Measurements from ENCODE around the gene GSTM5.
"Not testable (repeated sequence)": the region's sequence is repeated elsewhere in the genome, so short reads cannot be mapped to it uniquely, and the experiment has no call there.

Gene GSTM5

GRCh38 chr1:109704173-109704572 is 7.9 kb upstream of the GSTM5 start:
- Histone ChIP-seq H3K9ac (ENCODE audit: low read length) (no peak overlapping the region), H3K36me3 (ENCODE audit: control insufficient read depth, low read depth, low read length) (no peaks in the 10 kb centered on the region), H3K9me3 (ENCODE audit: control insufficient read depth, low read depth, low read length) (no peaks in the 10 kb centered on the region), H3K27ac (ENCODE audit: low read length) (no peak overlapping the region), H3K4me3 (ENCODE audit: low read length) (no peak overlapping the region), H3K4me1 (ENCODE audit: control insufficient read depth, low read depth, low read length) (no peaks in the 10 kb centered on the region), H3K27me3 (ENCODE audit: control insufficient read depth, insufficient read depth, low read length) (no peaks in the 10 kb centered on the region)

DNA sequence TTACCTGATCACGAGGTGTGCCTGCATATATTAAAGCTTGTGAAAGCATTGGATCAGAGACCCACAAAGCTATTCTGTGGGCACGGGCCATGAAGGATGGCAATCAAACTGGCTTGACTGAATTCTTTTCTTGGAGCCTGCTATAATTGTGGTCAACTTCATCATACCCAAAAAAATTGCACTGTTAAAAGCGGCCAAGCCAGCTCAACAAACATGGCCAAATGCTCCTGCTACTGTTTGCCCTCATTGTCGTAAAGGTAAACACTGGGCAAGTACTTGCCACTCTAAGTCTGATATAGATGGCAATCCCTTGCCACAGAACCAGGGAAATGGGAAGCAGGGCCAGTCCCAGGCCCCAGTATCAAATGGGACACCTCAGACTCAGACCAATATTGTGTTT is 6.6 kb upstream of the GSTM5 start:
- Histone ChIP-seq H3K36me3 (ENCODE audit: control insufficient read depth, low read depth, low read length) (no peaks in the 10 kb centered on the region), H3K4me3 (ENCODE audit: low read length) (no peak overlapping the region), H3K27ac (ENCODE audit: low read length) (no peak overlapping the region), H3K9me3 (ENCODE audit: control insufficient read depth, low read depth, low read length) (no peaks in the 10 kb centered on the region), H3K9ac (ENCODE audit: low read length) (no peak overlapping the region), H3K27me3 (ENCODE audit: control insufficient read depth, insufficient read depth, low read length) (no peaks in the 10 kb centered on the region), H3K4me1 (ENCODE audit: control insufficient read depth, low read depth, low read length) (no peaks in the 10 kb centered on the region)

DNA sequence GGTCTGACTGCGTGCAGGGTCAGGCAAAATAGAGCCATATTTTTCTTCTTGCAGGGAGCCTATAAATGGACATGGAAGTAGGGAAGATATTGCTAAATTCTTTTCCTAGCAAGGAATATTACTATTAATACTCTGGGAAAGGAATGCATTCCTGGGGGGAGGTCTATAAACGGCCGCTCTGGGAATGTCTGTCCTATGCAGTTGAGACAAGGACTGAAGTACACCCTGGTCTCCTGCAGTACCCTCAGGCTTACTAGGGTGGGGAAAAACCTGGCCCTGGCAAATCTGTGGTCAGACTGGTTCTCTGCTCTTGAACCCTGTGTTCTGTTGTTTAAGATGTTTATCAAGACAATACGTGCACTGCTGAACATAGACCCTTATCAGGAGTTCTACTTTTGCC is 3.1 kb upstream of the GSTM5 start:
- not testable (repeated sequence) for H3K9ac ChIP-seq (ENCODE audit: low read length); H3K4me1 ChIP-seq (ENCODE audit: control insufficient read depth, low read depth, low read length); H3K27ac ChIP-seq (ENCODE audit: low read length); H3K27me3 ChIP-seq (ENCODE audit: control insufficient read depth, insufficient read depth, low read length); H3K36me3 ChIP-seq (ENCODE audit: control insufficient read depth, low read depth, low read length); H3K4me3 ChIP-seq (ENCODE audit: low read length); H3K9me3 ChIP-seq (ENCODE audit: control insufficient read depth, low read depth, low read length)

GRCh38 chr1:109709822-109710221 is 2.2 kb upstream of the GSTM5 start:
- H3K4me1 ChIP-seq (ENCODE audit: control insufficient read depth, low read depth, low read length); H3K9ac ChIP-seq (ENCODE audit: low read length); H3K27me3 ChIP-seq (ENCODE audit: control insufficient read depth, insufficient read depth, low read length); H3K36me3 ChIP-seq (ENCODE audit: control insufficient read depth, low read depth, low read length); H3K9me3 ChIP-seq (ENCODE audit: control insufficient read depth, low read depth, low read length); H3K4me3 ChIP-seq (ENCODE audit: low read length); H3K27ac ChIP-seq (ENCODE audit: low read length): not testable (repeated sequence)

- Histone ChIP-seq H3K27ac (ENCODE audit: low read length) (no peak overlapping the region), H3K27me3 (ENCODE audit: control insufficient read depth, insufficient read depth, low read length) (no peaks in the 10 kb centered on the region), H3K36me3 (ENCODE audit: control insufficient read depth, low read depth, low read length) (no peaks in the 10 kb centered on the region), H3K4me3 (ENCODE audit: low read length) (no peak overlapping the region), H3K9me3 (ENCODE audit: control insufficient read depth, low read depth, low read length) (no peaks in the 10 kb centered on the region), H3K4me1 (ENCODE audit: control insufficient read depth, low read depth, low read length) (no peaks in the 10 kb centered on the region), H3K9ac (ENCODE audit: low read length) (no peak overlapping the region)
Measured at GRCh38 chr1:109712321-109712864, 342 bp downstream of the GSTM5 start.

GRCh38 chr1:109713636-109714035 is 1.6 kb downstream of the GSTM5 start:
- H3K27ac ChIP-seq (ENCODE audit: low read length), result no peak overlapping the region
- no peaks in the 10 kb centered on the region for H3K36me3 ChIP-seq (ENCODE audit: control insufficient read depth, low read depth, low read length)
- no peak overlapping the region for H3K4me3 ChIP-seq (ENCODE audit: low read length)
- no peak overlapping the region for H3K9ac ChIP-seq (ENCODE audit: low read length)
- H3K27me3 ChIP-seq (ENCODE audit: control insufficient read depth, insufficient read depth, low read length), result no peaks in the 10 kb centered on the region
- H3K9me3 ChIP-seq (ENCODE audit: control insufficient read depth, low read depth, low read length), result no peaks in the 10 kb centered on the region
- H3K4me1 ChIP-seq (ENCODE audit: control insufficient read depth, low read depth, low read length), result no peaks in the 10 kb centered on the region

DNA sequence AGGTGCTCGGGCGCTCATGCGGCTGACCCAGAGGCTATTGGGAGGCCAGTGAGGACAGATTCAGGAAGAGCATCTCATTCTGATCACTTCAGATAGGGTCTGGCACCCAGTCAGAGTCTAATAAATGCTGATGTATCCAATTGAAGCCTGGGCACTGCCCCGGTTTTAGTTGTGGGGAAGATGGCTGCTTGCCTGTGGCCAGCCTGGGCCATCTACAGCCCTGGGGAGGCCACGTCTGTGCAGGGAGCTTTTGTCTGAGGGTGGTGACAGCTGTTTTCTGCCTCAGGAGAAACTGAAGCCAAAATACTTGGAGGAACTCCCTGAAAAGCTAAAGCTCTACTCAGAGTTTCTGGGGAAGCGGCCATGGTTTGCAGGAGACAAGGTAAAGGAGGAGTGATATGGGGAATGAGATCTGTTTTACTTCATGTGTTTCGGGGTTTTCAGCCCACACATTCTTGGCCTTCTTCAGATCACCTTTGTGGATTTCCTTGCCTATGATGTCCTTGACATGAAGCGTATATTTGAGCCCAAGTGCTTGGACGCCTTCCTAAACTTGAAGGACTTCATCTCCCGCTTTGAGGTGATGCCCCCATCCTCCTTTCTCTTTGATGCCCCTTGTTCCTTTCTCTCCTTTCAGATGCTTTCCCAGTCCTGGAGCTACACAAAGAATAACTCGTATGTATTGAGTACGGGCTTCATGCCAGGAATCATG is 2.8 kb downstream of the GSTM5 start:
- H3K36me3 ChIP-seq (ENCODE audit: control insufficient read depth, low read depth, low read length), result no peaks in the 10 kb centered on the region
- no peaks in the 10 kb centered on the region for H3K9me3 ChIP-seq (ENCODE audit: control insufficient read depth, low read depth, low read length)
- no peak overlapping the region for H3K4me3 ChIP-seq (ENCODE audit: low read length)
- no peaks in the 10 kb centered on the region for H3K27me3 ChIP-seq (ENCODE audit: control insufficient read depth, insufficient read depth, low read length)
- H3K4me1 ChIP-seq (ENCODE audit: control insufficient read depth, low read depth, low read length), result no peaks in the 10 kb centered on the region
- H3K27ac ChIP-seq (ENCODE audit: low read length), result no peak overlapping the region
- no peak overlapping the region for H3K9ac ChIP-seq (ENCODE audit: low read length)

GRCh38 chr1:109716121-109716520 is 4.1 kb downstream of the GSTM5 start:
- Histone ChIP-seq H3K27ac (ENCODE audit: low read length) (no peak overlapping the region), H3K36me3 (ENCODE audit: control insufficient read depth, low read depth, low read length) (no peaks in the 10 kb centered on the region), H3K4me3 (ENCODE audit: low read length) (no peak overlapping the region), H3K27me3 (ENCODE audit: control insufficient read depth, insufficient read depth, low read length) (no peaks in the 10 kb centered on the region), H3K9me3 (ENCODE audit: control insufficient read depth, low read depth, low read length) (no peaks in the 10 kb centered on the region), H3K9ac (ENCODE audit: low read length) (no peak overlapping the region), H3K4me1 (ENCODE audit: control insufficient read depth, low read depth, low read length) (no peaks in the 10 kb centered on the region)

DNA sequence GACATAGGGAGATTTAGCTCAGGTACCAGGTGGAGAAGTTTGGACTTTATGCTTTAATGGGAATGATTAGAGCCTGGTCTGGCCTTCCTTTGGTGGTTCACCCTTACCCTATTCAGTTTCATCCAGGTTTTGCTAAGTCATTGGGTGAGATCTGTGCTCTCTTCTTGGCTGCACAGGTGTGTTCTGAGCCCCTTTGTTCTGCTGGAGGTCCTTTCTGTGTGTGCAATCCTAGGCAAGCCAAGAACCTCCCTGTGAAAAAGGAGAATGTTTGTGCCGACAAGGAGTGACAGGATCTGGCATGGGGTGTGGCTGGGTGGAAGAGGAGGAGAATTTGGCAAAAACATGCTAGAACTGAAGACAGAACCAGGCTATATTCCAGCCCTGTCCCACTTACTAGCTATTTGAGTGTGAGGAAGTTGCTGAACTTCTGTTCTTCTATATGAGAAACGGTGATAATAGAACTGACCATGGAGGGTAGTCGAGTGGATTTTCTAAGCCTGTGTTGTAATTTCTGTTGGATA is 4.6 kb downstream of the GSTM5 start:
- Histone ChIP-seq H3K4me3 (ENCODE audit: low read length) (no peak overlapping the region), H3K9me3 (ENCODE audit: control insufficient read depth, low read depth, low read length) (no peaks in the 10 kb centered on the region), H3K27me3 (ENCODE audit: control insufficient read depth, insufficient read depth, low read length) (no peaks in the 10 kb centered on the region), H3K4me1 (ENCODE audit: control insufficient read depth, low read depth, low read length) (no peaks in the 10 kb centered on the region), H3K27ac (ENCODE audit: low read length) (no peak overlapping the region), H3K9ac (ENCODE audit: low read length) (no peak overlapping the region), H3K36me3 (ENCODE audit: control insufficient read depth, low read depth, low read length) (no peaks in the 10 kb centered on the region)

DNA sequence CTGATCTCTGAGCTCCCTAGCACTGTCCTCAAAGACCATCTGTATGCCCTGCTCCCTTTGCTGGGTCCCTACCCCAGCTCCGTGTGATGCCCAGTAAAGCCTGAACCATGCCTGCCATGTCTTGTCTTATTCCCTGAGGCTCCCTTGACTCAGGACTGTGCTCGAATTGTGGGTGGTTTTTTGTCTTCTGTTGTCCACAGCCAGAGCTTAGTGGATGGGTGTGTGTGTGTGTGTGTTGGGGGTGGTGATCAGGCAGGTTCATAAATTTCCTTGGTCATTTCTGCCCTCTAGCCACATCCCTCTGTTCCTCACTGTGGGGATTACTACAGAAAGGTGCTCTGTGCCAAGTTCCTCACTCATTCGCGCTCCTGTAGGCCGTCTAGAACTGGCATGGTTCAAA is 5.7 kb downstream of the GSTM5 start:
- H3K36me3 ChIP-seq (ENCODE audit: control insufficient read depth, low read depth, low read length), result no peaks in the 10 kb centered on the region
- H3K4me3 ChIP-seq (ENCODE audit: low read length), result no peak overlapping the region
- H3K9ac ChIP-seq (ENCODE audit: low read length), result no peak overlapping the region
- no peaks in the 10 kb centered on the region for H3K27me3 ChIP-seq (ENCODE audit: control insufficient read depth, insufficient read depth, low read length)
- H3K9me3 ChIP-seq (ENCODE audit: control insufficient read depth, low read depth, low read length), result no peaks in the 10 kb centered on the region
- no peak overlapping the region for H3K27ac ChIP-seq (ENCODE audit: low read length)
- H3K4me1 ChIP-seq (ENCODE audit: control insufficient read depth, low read depth, low read length), result no peaks in the 10 kb centered on the region

DNA sequence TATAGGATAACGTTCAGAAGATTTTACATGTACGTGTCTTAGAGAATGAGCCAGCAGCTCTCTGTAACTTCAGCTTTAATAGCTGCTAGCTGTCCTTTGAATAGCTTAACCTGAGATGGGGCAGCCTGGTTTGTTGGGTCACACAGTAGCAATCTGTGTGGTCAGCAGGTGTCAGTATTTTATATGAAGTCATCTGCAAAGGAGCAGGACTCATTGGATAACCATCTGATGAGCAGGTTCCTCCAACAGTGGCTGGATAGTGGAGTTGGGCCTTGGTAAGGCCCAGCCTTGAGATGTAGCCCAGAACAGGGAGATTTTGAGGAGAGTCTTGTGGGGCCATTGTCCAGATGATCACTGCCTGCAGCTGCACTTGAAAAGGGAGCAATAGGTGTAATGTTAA is 6.4 kb downstream of the GSTM5 start:
- Histone ChIP-seq H3K9me3 (ENCODE audit: control insufficient read depth, low read depth, low read length) (no peaks in the 10 kb centered on the region), H3K27ac (ENCODE audit: low read length) (no peak overlapping the region), H3K36me3 (ENCODE audit: control insufficient read depth, low read depth, low read length) (no peaks in the 10 kb centered on the region), H3K27me3 (ENCODE audit: control insufficient read depth, insufficient read depth, low read length) (no peaks in the 10 kb centered on the region), H3K4me3 (ENCODE audit: low read length) (no peak overlapping the region), H3K4me1 (ENCODE audit: control insufficient read depth, low read depth, low read length) (no peaks in the 10 kb centered on the region), H3K9ac (ENCODE audit: low read length) (no peak overlapping the region)

- Histone ChIP-seq H3K36me3 (ENCODE audit: control insufficient read depth, low read depth, low read length) (no peaks in the 10 kb centered on the region), H3K4me1 (ENCODE audit: control insufficient read depth, low read depth, low read length) (no peaks in the 10 kb centered on the region), H3K9me3 (ENCODE audit: control insufficient read depth, low read depth, low read length) (no peaks in the 10 kb centered on the region), H3K27me3 (ENCODE audit: control insufficient read depth, insufficient read depth, low read length) (no peaks in the 10 kb centered on the region), H3K9ac (ENCODE audit: low read length) (no peak overlapping the region), H3K4me3 (ENCODE audit: low read length) (no peak overlapping the region), H3K27ac (ENCODE audit: low read length) (no peak overlapping the region)
Measured at GRCh38 chr1:109719337-109719837, 7.3 kb downstream of the GSTM5 start.
